Ramos (cell line): ENCODE data around the gene RNU4-1.
"Not testable (repeated sequence)": the region's sequence is repeated elsewhere in the genome, so short reads cannot be mapped to it uniquely, and the experiment has no call there.

Source experiments
- in situ Hi-C: fragments of 300-500 bp; cut with MboI; formaldehyde crosslinking; loops from one replicate; pipeline ENCODE4 v1.14.3; 2022; ENCODE audit warnings: low sequenced_read_pairs; ENCODE audit not compliant: unreplicated experiment

RNU4-1 gene

GRCh38 chr12:120261951-120262851 is 30.8 kb downstream of the RNU4-1 start:
- in situ Hi-C loops: loop anchor here (25.0 kb wide), 1 partner anchor 575 kb away; no protein-coding TSS in a partner anchor

- in situ Hi-C loops: loop anchor here (25.0 kb wide), 1 partner anchor 573 kb away; no protein-coding TSS in a partner anchor
These were observed 32.4 kb downstream of the RNU4-1 start for GRCh38 chr12:120260607-120261006.

GRCh38 chr12:120259418-120260202 is 33.4 kb downstream of the RNU4-1 start:
- in situ Hi-C loops: loop anchor here (25.0 kb wide), 1 partner anchor 572 kb away; no protein-coding TSS in a partner anchor

- in situ Hi-C loops: loop anchor here (25.0 kb wide), 1 partner anchor 571 kb away; no protein-coding TSS in a partner anchor
These were observed 34.6 kb downstream of the RNU4-1 start for GRCh38 chr12:120258323-120258896.

- in situ Hi-C loops: loop anchor here (25.0 kb wide), 1 partner anchor 570 kb away; no protein-coding TSS in a partner anchor
These were observed 35.8 kb downstream of the RNU4-1 start for GRCh38 chr12:120257041-120257821.

GRCh38 chr12:120254809-120255208 is 38.2 kb downstream of the RNU4-1 start:
- in situ Hi-C loops: loop anchor here (25.0 kb wide), 1 partner anchor 568 kb away; no protein-coding TSS in a partner anchor

GRCh38 chr12:120253313-120253712 is 39.7 kb downstream of the RNU4-1 start:
- in situ Hi-C loops: loop anchor here (25.0 kb wide), 1 partner anchor 566 kb away; no protein-coding TSS in a partner anchor

- in situ Hi-C loops: loop anchor here (25.0 kb wide), 1 partner anchor 565 kb away; no protein-coding TSS in a partner anchor
These were observed 40.7 kb downstream of the RNU4-1 start for GRCh38 chr12:120252071-120252906.

GRCh38 chr12:120251364-120252070 is 41.5 kb downstream of the RNU4-1 start:
- in situ Hi-C loops: loop anchor here (25.0 kb wide), 1 partner anchor 564 kb away; no protein-coding TSS in a partner anchor

GRCh38 chr12:120249875-120250795 is 42.9 kb downstream of the RNU4-1 start:
- in situ Hi-C loops: loop anchor here (25.0 kb wide), 1 partner anchor 563 kb away; no protein-coding TSS in a partner anchor

- in situ Hi-C loops: no loop called here
These were observed 43.7 kb downstream of the RNU4-1 start for GRCh38 chr12:120249266-120249874.

- in situ Hi-C loops: no loop called here
These were observed 45.4 kb downstream of the RNU4-1 start for GRCh38 chr12:120247621-120248030.

- in situ Hi-C loops: no loop called here
These were observed 45.9 kb downstream of the RNU4-1 start for GRCh38 chr12:120247183-120247582.

GRCh38 chr12:120246705-120247104 is 46.3 kb downstream of the RNU4-1 start:
- in situ Hi-C loops: not testable (repeated sequence)
